Activated CD4-positive, alpha-beta T cell treated with anti-CD3 and anti-CD28 coated beads for 4 hours (primary cell): ENCODE results near the gene PPP1R14C.

Experiments used
- DNase-seq, 2 donors: peaks; one replicate each; pipeline ENCODE4 v3.0.0-alpha.2; 2020

PPP1R14C gene

GRCh38 chr6:150275489-150275888 is 132.6 kb downstream of the PPP1R14C start:
- no peak for DNase-seq

- no peak for DNase-seq
Measured at GRCh38 chr6:150276168-150276936, 133.5 kb downstream of the PPP1R14C start.

GRCh38 chr6:150276937-150277742 is 134.3 kb downstream of the PPP1R14C start:
- DNase-seq: no peak

GRCh38 chr6:150279533-150279932 is 136.7 kb downstream of the PPP1R14C start:
- DNase-seq: no peak

- no peak for DNase-seq
Measured at GRCh38 chr6:150280703-150281102, 137.9 kb downstream of the PPP1R14C start.

- DNase-seq: no peak
Measured at GRCh38 chr6:150281767-150282166, 138.9 kb downstream of the PPP1R14C start.

GRCh38 chr6:150282806-150283205 is 140.0 kb downstream of the PPP1R14C start:
- no peak for DNase-seq

GRCh38 chr6:150286460-150286859 is 143.6 kb downstream of the PPP1R14C start:
- no peak for DNase-seq

GRCh38 chr6:150286912-150287311 is 144.1 kb downstream of the PPP1R14C start:
- DNase-seq: no peak

GRCh38 chr6:150288456-150288855 is 145.6 kb downstream of the PPP1R14C start:
- DNase-seq: no peak

- DNase-seq: no peak
Measured at GRCh38 chr6:150289454-150290071, 146.7 kb downstream of the PPP1R14C start.

- no peak for DNase-seq
Measured at GRCh38 chr6:150290429-150290828, 147.6 kb downstream of the PPP1R14C start.

- no peak for DNase-seq
Measured at GRCh38 chr6:150291968-150292710, 149.3 kb downstream of the PPP1R14C start.

- no peak for DNase-seq
Measured at GRCh38 chr6:150293019-150293418, 150.2 kb downstream of the PPP1R14C start.

- no peak for DNase-seq
Measured at GRCh38 chr6:150293423-150294173, 150.8 kb downstream of the PPP1R14C start.

- DNase-seq: no peak
Measured at GRCh38 chr6:150296890-150297289, 154.0 kb downstream of the PPP1R14C start.

- no peak for DNase-seq
Measured at GRCh38 chr6:150297327-150298029, 154.6 kb downstream of the PPP1R14C start.

- DNase-seq: no peak
Measured at GRCh38 chr6:150298030-150298380, 155.2 kb downstream of the PPP1R14C start.

GRCh38 chr6:150298676-150299075 is 155.8 kb downstream of the PPP1R14C start:
- DNase-seq: no peak
